HCT116 (cell line): ENCODE data around the gene C2orf68.

Source experiments
- ELF1 ChIP-seq: IDR thresholded peaks from 2 replicates; pipeline ENCODE4 v1.6.1; 2012; ENCODE audit warnings: low read depth, borderline replicate concordance
- EZH2 ChIP-seq: fragments of 200-600 bp; sonication (generic); IDR thresholded peaks from 2 replicates; pipeline ENCODE4 v1.6.1; 2017; ENCODE audit warnings: antibody characterized with exemption, mixed run types
- POLR2A ChIP-seq: IDR thresholded peaks from 2 replicates; pipeline ENCODE4 v1.7.0; 2011; ENCODE audit warnings: borderline replicate concordance; ENCODE audit not compliant: insufficient read depth, insufficient read length; ENCODE audit errors: extremely low read depth
- TF ChIP-seq, protein P1 (sequence below), 3 experiments: fragments of 200-600 bp in 1 of 3; sonication (generic) in 1 of 3; IDR thresholded peaks in 2 of 3; conservative IDR thresholded peaks in 1 of 3; 2 replicates each; pipeline ENCODE4 v1.5.1; 2012 to 2017; ENCODE audit warnings: low read depth in 2 of 3, low read length in 2 of 3, antibody characterized with exemption in 1 of 3, borderline replicate concordance in 1 of 3, control low read depth in 1 of 3, mild to moderate bottlenecking in 1 of 3, mixed read lengths in 1 of 3, mixed run types in 1 of 3, moderate library complexity in 1 of 3; ENCODE audit not compliant: insufficient read depth in 1 of 3

DNA sequence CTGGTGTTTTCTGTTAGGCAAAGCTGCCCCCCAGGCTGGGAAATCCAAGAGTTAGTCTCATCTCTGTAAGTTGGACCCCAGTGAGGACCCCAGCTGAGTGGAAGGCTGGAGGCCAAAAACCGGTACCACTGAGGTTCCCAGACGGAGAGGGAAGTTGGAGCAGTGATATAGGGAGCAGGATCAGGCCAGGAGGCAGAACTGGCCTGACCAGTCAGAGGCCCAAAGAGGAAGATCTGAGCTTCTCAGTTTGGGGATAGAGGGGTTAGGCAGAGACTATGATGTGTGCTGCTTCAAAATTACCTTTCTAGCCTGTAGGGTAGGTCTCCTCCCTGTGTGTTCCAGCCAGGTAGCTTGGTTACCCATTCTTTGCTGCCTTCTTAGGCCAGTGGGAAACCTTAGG is 20.9 kb downstream of the C2orf68 start:
- TF ChIP-seq, protein P1, sequence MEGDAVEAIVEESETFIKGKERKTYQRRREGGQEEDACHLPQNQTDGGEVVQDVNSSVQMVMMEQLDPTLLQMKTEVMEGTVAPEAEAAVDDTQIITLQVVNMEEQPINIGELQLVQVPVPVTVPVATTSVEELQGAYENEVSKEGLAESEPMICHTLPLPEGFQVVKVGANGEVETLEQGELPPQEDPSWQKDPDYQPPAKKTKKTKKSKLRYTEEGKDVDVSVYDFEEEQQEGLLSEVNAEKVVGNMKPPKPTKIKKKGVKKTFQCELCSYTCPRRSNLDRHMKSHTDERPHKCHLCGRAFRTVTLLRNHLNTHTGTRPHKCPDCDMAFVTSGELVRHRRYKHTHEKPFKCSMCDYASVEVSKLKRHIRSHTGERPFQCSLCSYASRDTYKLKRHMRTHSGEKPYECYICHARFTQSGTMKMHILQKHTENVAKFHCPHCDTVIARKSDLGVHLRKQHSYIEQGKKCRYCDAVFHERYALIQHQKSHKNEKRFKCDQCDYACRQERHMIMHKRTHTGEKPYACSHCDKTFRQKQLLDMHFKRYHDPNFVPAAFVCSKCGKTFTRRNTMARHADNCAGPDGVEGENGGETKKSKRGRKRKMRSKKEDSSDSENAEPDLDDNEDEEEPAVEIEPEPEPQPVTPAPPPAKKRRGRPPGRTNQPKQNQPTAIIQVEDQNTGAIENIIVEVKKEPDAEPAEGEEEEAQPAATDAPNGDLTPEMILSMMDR (IDR thresholded peaks at IDR 0.05 in 2 of 3, conservative IDR thresholded peaks at IDR 0.05 in 1 of 3; ENCODE audit: borderline replicate concordance in 1 of 3, insufficient read depth in 1 of 3, low read depth in 2 of 3, low read length in 2 of 3), result no peak
- TF ChIP-seq ELF1, result no peak
- no peak for TF ChIP-seq EZH2
- TF ChIP-seq POLR2A, result no peak
